ENCODE measurements around the gene MEI1.
"Not testable (repeated sequence)": the region's sequence is repeated elsewhere in the genome, so short reads cannot be mapped to it uniquely, and the experiment has no call there.

Gene MEI1

GRCh38 chr22:41683052-41683451 lies 16.3 kb upstream of the MEI1 start:
- DNase-seq (ENCODE audit: low spot score) = no peak

GRCh38 chr22:41683616-41684015 lies 15.7 kb upstream of the MEI1 start:
- DNase-seq (ENCODE audit: low spot score) = no peak

GRCh38 chr22:41684194-41684593 lies 15.1 kb upstream of the MEI1 start:
- no peak for DNase-seq (ENCODE audit: low spot score)

GRCh38 chr22:41686890-41687289 lies 12.4 kb upstream of the MEI1 start:
- not testable (repeated sequence) for DNase-seq (ENCODE audit: low spot score)

GRCh38 chr22:41687901-41688364 lies 11.4 kb upstream of the MEI1 start:
- no peak for DNase-seq (ENCODE audit: low spot score)

GRCh38 chr22:41688365-41689211 lies 10.7 kb upstream of the MEI1 start, which contains the start of gene SNU13:
SNU13 (minus strand) TSS chr22:41688867; CDS start chr22:41688796, 71 bp downstream.
- DNase-seq (ENCODE audit: low spot score) = peak; percentile 90

- no peak for DNase-seq (ENCODE audit: low spot score)
Measured at GRCh38 chr22:41690476-41690875, 8.8 kb upstream of the MEI1 start.

GRCh38 chr22:41695211-41695610 lies 4.1 kb upstream of the MEI1 start:
- DNase-seq (ENCODE audit: low spot score) = no peak

GRCh38 chr22:41696703-41697102 lies 2.6 kb upstream of the MEI1 start:
- DNase-seq (ENCODE audit: low spot score) = no peak

GRCh38 chr22:41697126-41697775 lies 2.1 kb upstream of the MEI1 start:
- peak; percentile 87 for DNase-seq (ENCODE audit: low spot score)

GRCh38 chr22:41700108-41700364 lies 733 bp downstream of the MEI1 start:
- DNase-seq (ENCODE audit: low spot score) = no peak

GRCh38 chr22:41702763-41703162 lies 3.5 kb downstream of the MEI1 start:
- no peak for DNase-seq (ENCODE audit: low spot score)

- DNase-seq (ENCODE audit: low spot score) = no peak
Measured at GRCh38 chr22:41709341-41709740, 10.0 kb downstream of the MEI1 start.

- DNase-seq (ENCODE audit: low spot score) = no peak
Measured at GRCh38 chr22:41713004-41713403, 13.7 kb downstream of the MEI1 start.

- DNase-seq (ENCODE audit: low spot score) = no peak
Measured at GRCh38 chr22:41722496-41722895, 23.2 kb downstream of the MEI1 start.

GRCh38 chr22:41725510-41726110 lies 26.3 kb downstream of the MEI1 start:
- DNase-seq (ENCODE audit: low spot score) = no peak

- no peak for DNase-seq (ENCODE audit: low spot score)
Measured at GRCh38 chr22:41731609-41732008, 32.3 kb downstream of the MEI1 start.

GRCh38 chr22:41732096-41732772 lies 32.9 kb downstream of the MEI1 start:
- DNase-seq (ENCODE audit: low spot score) = no peak

- DNase-seq (ENCODE audit: low spot score) = not testable (repeated sequence)
Measured at GRCh38 chr22:41733241-41733640, 33.9 kb downstream of the MEI1 start.

GRCh38 chr22:41739576-41739975 lies 40.3 kb downstream of the MEI1 start:
- DNase-seq (ENCODE audit: low spot score) = no peak

- DNase-seq (ENCODE audit: low spot score) = no peak
Measured at GRCh38 chr22:41742918-41743317, 43.6 kb downstream of the MEI1 start.

GRCh38 chr22:41745968-41746367 lies 46.7 kb downstream of the MEI1 start:
- DNase-seq (ENCODE audit: low spot score) = no peak
